ENCODE measurements around the gene SYNGR1. TPM values are rescaled to one million over a fixed set of nuclear protein-coding genes. Genes with fewer than 3 reads are reported as not detected.

SYNGR1 gene
- total RNA-seq, 1 experiment from 2014 or later, result 17.8 TPM

DNA sequence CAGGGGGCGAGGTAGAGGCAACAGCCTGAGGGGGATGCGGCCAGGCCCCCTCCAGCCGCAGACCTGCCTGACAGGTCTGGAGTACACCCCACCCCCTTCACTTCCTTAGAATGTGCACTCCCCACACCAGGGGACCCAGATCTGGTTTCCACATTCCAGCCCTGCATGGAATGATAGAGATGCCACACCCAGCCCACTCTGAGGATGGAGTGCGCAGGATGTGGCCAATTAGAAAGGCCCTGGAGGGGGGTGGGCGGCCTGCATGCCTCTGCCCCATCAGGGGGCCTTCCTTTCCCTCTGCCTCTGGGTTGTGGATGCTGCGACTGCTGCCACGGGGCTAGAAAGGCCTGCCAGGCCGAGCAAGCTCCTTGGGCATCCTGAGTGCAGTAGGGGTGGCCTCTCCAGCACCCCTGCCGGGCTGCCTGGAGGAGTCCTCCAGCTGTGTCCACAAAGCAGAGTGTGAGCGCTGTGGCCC, 78.8 kb downstream of the SYNGR1 start:
- in situ Hi-C loops (cut with HindIII; ENCODE audit: low pct_unique_long_range_greater_than_20kb, low sequenced_read_pairs), result no loop called here
- Histone ChIP-seq H3K4me1 (ENCODE audit: control insufficient read depth, insufficient read depth, low read length) (no peaks in the 10 kb centered on the region), H3K27me3 (ENCODE audit: control insufficient read depth, insufficient read depth, low read length) (no peaks in the 10 kb centered on the region), H3K9me3 (ENCODE audit: control insufficient read depth, insufficient read depth, low read depth, low read length) (no peaks in the 10 kb centered on the region), H3K36me3 (ENCODE audit: control insufficient read depth, insufficient read depth, low read length) (no peaks in the 10 kb centered on the region; the same call in 1 of the 2 replicates), H3K27ac (ENCODE audit: low read length) (no peak overlapping the region), H3K4me3 (ENCODE audit: low read depth in 2 of 2, low read length in 2 of 2) (no peak overlapping the region)
- DNase-seq (ENCODE audit: low read depth, low spot score) (no peak), ATAC-seq (peak; percentile 40; the same call in 1 of the 2 replicates)
- CTCF ChIA-PET, result no interaction called here
- no peak for TF ChIP-seq SIN3A (IDR thresholded peaks at IDR 0.05; ENCODE audit: borderline replicate concordance, insufficient read depth, low read depth, low read length)
- TF ChIP-seq TCF7L2 (IDR thresholded peaks at IDR 0.05; ENCODE audit: low read depth, low read length), result no peak
- TF ChIP-seq POLR2AphosphoS5 (IDR thresholded peaks at IDR 0.05; ENCODE audit: low read depth, low read length), result no peak
- TF ChIP-seq, protein P1, sequence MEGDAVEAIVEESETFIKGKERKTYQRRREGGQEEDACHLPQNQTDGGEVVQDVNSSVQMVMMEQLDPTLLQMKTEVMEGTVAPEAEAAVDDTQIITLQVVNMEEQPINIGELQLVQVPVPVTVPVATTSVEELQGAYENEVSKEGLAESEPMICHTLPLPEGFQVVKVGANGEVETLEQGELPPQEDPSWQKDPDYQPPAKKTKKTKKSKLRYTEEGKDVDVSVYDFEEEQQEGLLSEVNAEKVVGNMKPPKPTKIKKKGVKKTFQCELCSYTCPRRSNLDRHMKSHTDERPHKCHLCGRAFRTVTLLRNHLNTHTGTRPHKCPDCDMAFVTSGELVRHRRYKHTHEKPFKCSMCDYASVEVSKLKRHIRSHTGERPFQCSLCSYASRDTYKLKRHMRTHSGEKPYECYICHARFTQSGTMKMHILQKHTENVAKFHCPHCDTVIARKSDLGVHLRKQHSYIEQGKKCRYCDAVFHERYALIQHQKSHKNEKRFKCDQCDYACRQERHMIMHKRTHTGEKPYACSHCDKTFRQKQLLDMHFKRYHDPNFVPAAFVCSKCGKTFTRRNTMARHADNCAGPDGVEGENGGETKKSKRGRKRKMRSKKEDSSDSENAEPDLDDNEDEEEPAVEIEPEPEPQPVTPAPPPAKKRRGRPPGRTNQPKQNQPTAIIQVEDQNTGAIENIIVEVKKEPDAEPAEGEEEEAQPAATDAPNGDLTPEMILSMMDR (IDR thresholded peaks at IDR 0.05), result no peak
- TF ChIP-seq, protein P2, sequence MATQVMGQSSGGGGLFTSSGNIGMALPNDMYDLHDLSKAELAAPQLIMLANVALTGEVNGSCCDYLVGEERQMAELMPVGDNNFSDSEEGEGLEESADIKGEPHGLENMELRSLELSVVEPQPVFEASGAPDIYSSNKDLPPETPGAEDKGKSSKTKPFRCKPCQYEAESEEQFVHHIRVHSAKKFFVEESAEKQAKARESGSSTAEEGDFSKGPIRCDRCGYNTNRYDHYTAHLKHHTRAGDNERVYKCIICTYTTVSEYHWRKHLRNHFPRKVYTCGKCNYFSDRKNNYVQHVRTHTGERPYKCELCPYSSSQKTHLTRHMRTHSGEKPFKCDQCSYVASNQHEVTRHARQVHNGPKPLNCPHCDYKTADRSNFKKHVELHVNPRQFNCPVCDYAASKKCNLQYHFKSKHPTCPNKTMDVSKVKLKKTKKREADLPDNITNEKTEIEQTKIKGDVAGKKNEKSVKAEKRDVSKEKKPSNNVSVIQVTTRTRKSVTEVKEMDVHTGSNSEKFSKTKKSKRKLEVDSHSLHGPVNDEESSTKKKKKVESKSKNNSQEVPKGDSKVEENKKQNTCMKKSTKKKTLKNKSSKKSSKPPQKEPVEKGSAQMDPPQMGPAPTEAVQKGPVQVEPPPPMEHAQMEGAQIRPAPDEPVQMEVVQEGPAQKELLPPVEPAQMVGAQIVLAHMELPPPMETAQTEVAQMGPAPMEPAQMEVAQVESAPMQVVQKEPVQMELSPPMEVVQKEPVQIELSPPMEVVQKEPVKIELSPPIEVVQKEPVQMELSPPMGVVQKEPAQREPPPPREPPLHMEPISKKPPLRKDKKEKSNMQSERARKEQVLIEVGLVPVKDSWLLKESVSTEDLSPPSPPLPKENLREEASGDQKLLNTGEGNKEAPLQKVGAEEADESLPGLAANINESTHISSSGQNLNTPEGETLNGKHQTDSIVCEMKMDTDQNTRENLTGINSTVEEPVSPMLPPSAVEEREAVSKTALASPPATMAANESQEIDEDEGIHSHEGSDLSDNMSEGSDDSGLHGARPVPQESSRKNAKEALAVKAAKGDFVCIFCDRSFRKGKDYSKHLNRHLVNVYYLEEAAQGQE (IDR thresholded peaks at IDR 0.05; ENCODE audit: insufficient read depth in 1 of 2, low read depth in 2 of 2, low read length in 1 of 2), result no peak
- POLR2A ChIA-PET, result no interaction called here
- intact Hi-C loops (cut with micrococcal nuclease; ENCODE audit: unreplicated experiment), result no loop called here
- no TSS peak for BruUV-seq (replicated peaks)

DNA sequence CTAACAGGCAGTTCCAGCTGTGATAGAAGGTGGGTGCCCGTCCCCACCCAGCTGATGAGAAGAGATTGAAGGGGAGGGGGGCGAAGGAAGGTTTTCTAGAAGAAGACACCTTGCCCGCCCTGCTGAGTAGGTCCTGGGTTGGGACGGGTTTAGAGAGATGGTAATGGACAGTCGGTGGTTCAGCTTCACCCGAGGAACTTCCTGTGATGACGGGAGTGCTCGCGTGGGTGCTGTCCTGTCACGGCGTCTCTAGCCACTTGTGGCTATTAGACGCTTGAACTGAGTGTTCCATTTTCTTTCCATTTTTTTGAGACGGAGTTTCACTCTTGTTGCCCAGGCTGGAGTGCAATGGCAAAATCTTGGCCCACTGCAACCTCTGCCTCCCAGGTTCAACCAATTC, 79.4 kb downstream of the SYNGR1 start:
- no peaks in the 10 kb centered on the region; the same call in 1 of the 2 replicates for H3K36me3 ChIP-seq (ENCODE audit: control insufficient read depth, insufficient read depth, low read length)

More for the DNA sequence above, 79.4 kb downstream of the SYNGR1 start:
- ChIA-PET CTCF (no interaction called here), POLR2A (no interaction called here)
- in situ Hi-C loops (cut with HindIII; ENCODE audit: low pct_unique_long_range_greater_than_20kb, low sequenced_read_pairs) (no loop called here), intact Hi-C loops (cut with micrococcal nuclease; ENCODE audit: unreplicated experiment) (no loop called here)
- Histone ChIP-seq H3K4me3 (ENCODE audit: low read depth in 2 of 2, low read length in 2 of 2) (no peak overlapping the region), H3K9me3 (ENCODE audit: control insufficient read depth, insufficient read depth, low read depth, low read length) (no peaks in the 10 kb centered on the region), H3K4me1 (ENCODE audit: control insufficient read depth, insufficient read depth, low read length) (no peaks in the 10 kb centered on the region), H3K27me3 (ENCODE audit: control insufficient read depth, insufficient read depth, low read length) (no peaks in the 10 kb centered on the region), H3K27ac (ENCODE audit: low read length) (no peak overlapping the region)
- no TSS peak for BruUV-seq (replicated peaks)
- DNase-seq (ENCODE audit: low read depth, low spot score), result no peak
- ATAC-seq, result no peak
- TF ChIP-seq, protein P1 (IDR thresholded peaks at IDR 0.05), result no peak
